ENCODE data around the gene RNASEL.

- TF ChIP-seq SIN3A (IDR thresholded peaks at IDR 0.05; ENCODE audit: borderline replicate concordance, insufficient read depth, low read length) (no peak), POLR2AphosphoS5 (IDR thresholded peaks at IDR 0.05; ENCODE audit: low read depth, low read length) (no peak), TAF1 (IDR thresholded peaks at IDR 0.05; ENCODE audit: borderline replicate concordance, insufficient read depth, low read length) (no peak), REST (IDR thresholded peaks at IDR 0.05; ENCODE audit: insufficient read depth in 1 of 2, low read depth in 2 of 2, low read length in 2 of 2) (no peak), FOXP2 (optimal IDR thresholded peaks at IDR 0.05; ENCODE audit: borderline replicate concordance, extremely low read depth, extremely low read length, insufficient read depth) (no peak)
Measured at GRCh38 chr1:182587093-182587492, 2.0 kb downstream of the RNASEL start.
